HEK293 (cell line): ENCODE data around the gene LYZL6.

Experiments
- CTCF ChIP-seq: fragments of 450-650 bp; formaldehyde crosslinking; IDR thresholded peaks from 2 replicates; pipeline ENCODE4 v1.5.1; 2016; ENCODE audit warnings: missing biosample characterization, missing genetic modification characterization
- ZNF350 ChIP-seq: fragments of 450-650 bp; formaldehyde crosslinking; IDR thresholded peaks from 2 replicates; pipeline ENCODE4 v1.5.0; 2017; ENCODE audit warnings: missing biosample characterization, mild to moderate bottlenecking, missing genetic modification characterization
- ZNF530 ChIP-seq: fragments of 450-650 bp; formaldehyde crosslinking; IDR thresholded peaks from 2 replicates; pipeline ENCODE4 v1.5.1; 2016; ENCODE audit warnings: low read depth, missing biosample characterization, missing genetic modification characterization
- ZNF768 ChIP-seq: fragments of 450-650 bp; formaldehyde crosslinking; IDR thresholded peaks from 2 replicates; pipeline ENCODE4 v1.5.1; 2018; ENCODE audit warnings: missing biosample characterization, mild to moderate bottlenecking, missing genetic modification characterization

- TF ChIP-seq ZNF768 (tag by site-specific recombination) (no peak), CTCF (tag by site-specific recombination) (no peak), ZNF350 (tag by site-specific recombination) (no peak), ZNF530 (tag by site-specific recombination) (no peak)
These were observed 4.6 kb upstream of the LYZL6 start for GRCh38 chr17:35948092-35948491.
